ENCODE measurements around the gene INSIG1.
A peak's percentile ranks its signal among the peaks of the same experiment; 100 is the strongest.

Gene INSIG1

DNA sequence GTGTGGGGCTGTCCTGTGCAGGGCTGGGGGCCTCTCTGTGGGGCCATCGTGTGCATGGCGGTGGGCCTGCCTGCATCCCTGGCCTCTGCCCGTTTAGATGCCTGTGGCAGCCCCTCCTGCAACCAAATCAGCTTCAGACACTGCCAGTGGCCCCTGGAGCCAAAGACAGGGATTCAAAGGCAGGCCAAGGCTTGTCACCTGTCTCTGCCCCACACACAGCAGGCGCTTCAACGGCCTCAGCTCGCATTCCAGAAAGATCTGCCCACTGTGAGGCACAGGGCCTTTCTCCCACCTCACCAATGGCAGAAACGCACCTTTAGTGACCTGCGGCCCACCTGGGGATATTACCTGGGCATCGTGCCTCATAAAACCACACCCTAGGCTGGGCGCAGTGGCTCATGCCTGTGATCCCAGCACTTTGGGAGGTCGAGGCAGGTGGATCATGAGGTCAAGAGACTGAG lies 46.0 kb downstream of the INSIG1 start:
- Histone ChIP-seq H3K27ac (no peak overlapping the region), H3K4me3 (no peak overlapping the region)
- TF ChIP-seq, protein P1, sequence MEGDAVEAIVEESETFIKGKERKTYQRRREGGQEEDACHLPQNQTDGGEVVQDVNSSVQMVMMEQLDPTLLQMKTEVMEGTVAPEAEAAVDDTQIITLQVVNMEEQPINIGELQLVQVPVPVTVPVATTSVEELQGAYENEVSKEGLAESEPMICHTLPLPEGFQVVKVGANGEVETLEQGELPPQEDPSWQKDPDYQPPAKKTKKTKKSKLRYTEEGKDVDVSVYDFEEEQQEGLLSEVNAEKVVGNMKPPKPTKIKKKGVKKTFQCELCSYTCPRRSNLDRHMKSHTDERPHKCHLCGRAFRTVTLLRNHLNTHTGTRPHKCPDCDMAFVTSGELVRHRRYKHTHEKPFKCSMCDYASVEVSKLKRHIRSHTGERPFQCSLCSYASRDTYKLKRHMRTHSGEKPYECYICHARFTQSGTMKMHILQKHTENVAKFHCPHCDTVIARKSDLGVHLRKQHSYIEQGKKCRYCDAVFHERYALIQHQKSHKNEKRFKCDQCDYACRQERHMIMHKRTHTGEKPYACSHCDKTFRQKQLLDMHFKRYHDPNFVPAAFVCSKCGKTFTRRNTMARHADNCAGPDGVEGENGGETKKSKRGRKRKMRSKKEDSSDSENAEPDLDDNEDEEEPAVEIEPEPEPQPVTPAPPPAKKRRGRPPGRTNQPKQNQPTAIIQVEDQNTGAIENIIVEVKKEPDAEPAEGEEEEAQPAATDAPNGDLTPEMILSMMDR (IDR thresholded peaks at IDR 0.05) = no peak
- DNase-seq (ENCODE audit: low spot score) = no peak

DNA sequence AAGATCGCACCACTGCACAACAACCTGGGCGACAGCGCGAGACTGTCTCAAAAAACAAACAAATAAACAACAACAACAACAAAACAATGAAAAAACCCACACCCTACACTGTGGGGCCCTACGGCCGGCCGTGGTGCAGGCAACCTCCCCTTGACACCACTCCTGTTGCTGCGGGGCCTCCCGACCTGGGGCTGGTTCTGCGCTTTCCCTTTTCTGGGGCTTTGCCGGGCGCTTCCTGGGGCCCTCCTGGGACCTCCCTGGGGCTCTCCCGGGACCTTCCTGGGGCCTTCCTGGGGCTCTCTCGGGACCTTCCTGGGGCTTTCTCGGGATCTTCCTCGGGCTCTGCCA lies 46.6 kb downstream of the INSIG1 start:
- H3K4me3 ChIP-seq = no peak overlapping the region
- DNase-seq (ENCODE audit: low spot score) = no peak
- TF ChIP-seq, protein P1 (IDR thresholded peaks at IDR 0.05) = no peak
- no peak overlapping the region for H3K27ac ChIP-seq

DNA sequence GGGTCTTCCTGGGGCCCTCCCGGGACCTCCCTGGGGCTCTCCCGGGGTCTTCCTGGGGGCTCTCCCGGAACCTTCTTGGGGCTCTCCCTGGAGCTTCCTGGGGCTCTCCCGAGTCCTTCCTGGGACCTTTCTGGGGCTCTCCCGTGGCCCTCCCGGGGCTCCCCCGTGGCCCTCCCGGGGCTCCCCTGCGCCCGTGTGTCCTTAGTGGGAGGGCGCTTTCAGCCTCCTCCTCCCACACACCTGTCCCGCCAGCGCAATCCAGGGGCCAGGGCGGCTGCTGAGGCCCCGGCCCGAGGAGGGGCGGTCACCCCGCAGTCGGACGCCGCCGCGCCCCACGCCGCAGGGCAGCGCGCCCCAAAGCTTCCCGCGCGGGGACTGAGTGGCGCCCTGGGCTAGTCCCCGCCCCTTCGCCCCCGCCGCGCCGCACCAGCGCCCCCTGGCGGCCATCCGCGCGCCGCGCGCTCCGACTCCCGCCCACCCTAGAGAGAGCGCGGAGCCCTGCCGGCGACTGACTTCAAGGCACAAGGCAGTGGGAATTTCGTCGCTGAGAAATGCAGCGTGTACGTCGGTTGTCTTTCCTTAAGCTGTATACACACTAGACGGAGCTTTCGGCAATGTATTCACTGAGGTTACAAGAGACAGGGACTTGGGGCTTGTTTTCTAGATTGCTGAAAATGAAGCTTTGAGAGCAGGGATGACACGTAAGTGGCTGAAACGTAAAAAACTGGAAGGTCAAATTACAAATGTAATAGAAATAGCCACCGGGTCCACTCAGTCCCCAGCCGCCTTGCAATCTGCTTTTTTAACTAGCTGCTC lies 47.1 kb downstream of the INSIG1 start:
- H3K4me3 ChIP-seq = peak overlapping the region; percentile 58
- TF ChIP-seq, protein P1 (IDR thresholded peaks at IDR 0.05) = peak; percentile 99

DNA sequence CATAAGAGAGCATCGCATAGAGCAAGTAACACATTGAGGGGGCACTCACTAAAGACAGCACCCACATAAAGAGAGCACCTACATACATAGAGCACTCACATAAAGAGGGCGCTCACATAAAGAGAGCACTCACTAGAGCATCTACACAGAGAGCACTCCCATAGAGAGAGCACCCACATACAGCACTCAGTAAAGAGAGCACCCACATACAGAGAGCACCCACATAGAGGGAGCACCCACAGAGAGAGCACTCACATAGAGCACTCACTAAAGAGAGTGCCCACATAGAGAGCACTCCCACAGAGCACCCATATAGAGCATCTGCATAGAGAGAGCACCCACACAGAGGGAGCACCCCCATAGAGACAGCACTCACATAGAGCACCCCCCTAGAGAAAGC lies 47.8 kb downstream of the INSIG1 start:
- DNase-seq (ENCODE audit: low spot score) = no peak
- TF ChIP-seq, protein P1 (IDR thresholded peaks at IDR 0.05) = no peak
- H3K4me3 ChIP-seq = no peak overlapping the region
- H3K27ac ChIP-seq = no peak overlapping the region

More for the DNA sequence above, 47.1 kb downstream of the INSIG1 start:
- DNase-seq (ENCODE audit: low spot score) = peak; percentile 80
- H3K27ac ChIP-seq = no peak overlapping the region

- Histone ChIP-seq H3K27ac (no peak overlapping the region), H3K4me3 (no peak overlapping the region)
- no peak for DNase-seq (ENCODE audit: low spot score)
- TF ChIP-seq, protein P1 (IDR thresholded peaks at IDR 0.05) = no peak
These were observed 48.6 kb downstream of the INSIG1 start for GRCh38 chr7:155346285-155346684.

GRCh38 chr7:155348806-155349205 lies 51.1 kb downstream of the INSIG1 start:
- H3K27ac ChIP-seq = no peak overlapping the region
- no peak for DNase-seq (ENCODE audit: low spot score)
- H3K4me3 ChIP-seq = no peak overlapping the region
- TF ChIP-seq, protein P1 (IDR thresholded peaks at IDR 0.05) = no peak
